T-helper 17 cell (primary cell): ENCODE data around the gene FNDC1. TPM values are rescaled to one million over a fixed set of nuclear protein-coding genes. Genes with fewer than 3 reads are reported as not detected.

Experiments
- ATAC-seq: fragments of 150-1000 bp; cut with Tn5 transposase; 2 replicates; pipeline ENCODE4 v1.10.0; 2021; ENCODE audit warnings: mild to moderate bottlenecking, moderate library complexity
- DNase-seq, 3 donors: peaks; one replicate each; pipeline versions ENCODE4 v3.0.0 to v3.0.0-alpha.2; 2020 to 2021
- H3K9me3 ChIP-seq: one replicate; pipeline ENCODE4 v1.7.0; 2013; ENCODE audit warnings: low read length, mild to moderate bottlenecking; ENCODE audit not compliant: control insufficient read depth, poor library complexity, severe bottlenecking
- H3K27ac Mint-ChIP-seq: one replicate; pipeline ENCODE4 v1.8.0; 2022; ENCODE audit warnings: mild to moderate bottlenecking, moderate library complexity, mixed read lengths
- H3K27me3 Mint-ChIP-seq: one replicate; pipeline ENCODE4 v1.8.0; 2022; ENCODE audit warnings: mixed read lengths
- H3K36me3 Mint-ChIP-seq: one replicate; pipeline ENCODE4 v1.8.0; 2022; ENCODE audit warnings: low read depth, mixed read lengths
- H3K4me1 Mint-ChIP-seq: one replicate; pipeline ENCODE4 v1.8.0; 2022; ENCODE audit warnings: mild to moderate bottlenecking, mixed read lengths
- H3K4me3 Mint-ChIP-seq: one replicate; pipeline ENCODE4 v1.8.0; 2022; ENCODE audit warnings: mild to moderate bottlenecking, moderate library complexity, mixed read lengths
- total RNA-seq, 4 donors: library from RNA in 2 of 4; stranded (reverse) in 2 of 4; gene quantifications; one replicate each; pipeline ENCODE4 v1.2.3 and lab custom pipeline; 2022 to 2026

The FNDC1 gene
- total RNA-seq, 2 donors from 2014 or later: not detected

DNA sequence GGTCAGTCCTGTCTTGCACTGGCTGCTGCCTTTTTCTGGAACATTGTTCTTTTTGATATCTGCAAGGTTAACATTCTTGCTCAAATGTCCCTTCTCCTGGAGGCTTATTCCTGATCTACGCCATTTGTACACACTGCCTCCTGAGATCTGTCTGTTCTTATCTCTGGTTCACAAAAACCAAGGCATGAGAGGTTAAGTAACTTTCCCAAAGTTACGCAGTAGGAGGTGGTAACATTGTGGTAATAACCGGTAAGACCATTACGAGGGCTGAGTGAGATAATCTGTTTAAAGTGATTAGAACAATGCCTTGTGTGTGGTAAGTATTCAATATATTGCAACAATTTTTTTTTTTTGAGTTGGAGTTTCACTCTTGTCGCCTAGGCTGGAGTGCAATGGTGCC lies 132.1 kb downstream of the FNDC1 start:
- Mint-ChIP-seq H3K36me3 (peaks cover 3% of the 10 kb centered on the region), H3K27me3 (peaks cover 49% of the 10 kb centered on the region), H3K27ac (no peak overlapping the region)

DNA sequence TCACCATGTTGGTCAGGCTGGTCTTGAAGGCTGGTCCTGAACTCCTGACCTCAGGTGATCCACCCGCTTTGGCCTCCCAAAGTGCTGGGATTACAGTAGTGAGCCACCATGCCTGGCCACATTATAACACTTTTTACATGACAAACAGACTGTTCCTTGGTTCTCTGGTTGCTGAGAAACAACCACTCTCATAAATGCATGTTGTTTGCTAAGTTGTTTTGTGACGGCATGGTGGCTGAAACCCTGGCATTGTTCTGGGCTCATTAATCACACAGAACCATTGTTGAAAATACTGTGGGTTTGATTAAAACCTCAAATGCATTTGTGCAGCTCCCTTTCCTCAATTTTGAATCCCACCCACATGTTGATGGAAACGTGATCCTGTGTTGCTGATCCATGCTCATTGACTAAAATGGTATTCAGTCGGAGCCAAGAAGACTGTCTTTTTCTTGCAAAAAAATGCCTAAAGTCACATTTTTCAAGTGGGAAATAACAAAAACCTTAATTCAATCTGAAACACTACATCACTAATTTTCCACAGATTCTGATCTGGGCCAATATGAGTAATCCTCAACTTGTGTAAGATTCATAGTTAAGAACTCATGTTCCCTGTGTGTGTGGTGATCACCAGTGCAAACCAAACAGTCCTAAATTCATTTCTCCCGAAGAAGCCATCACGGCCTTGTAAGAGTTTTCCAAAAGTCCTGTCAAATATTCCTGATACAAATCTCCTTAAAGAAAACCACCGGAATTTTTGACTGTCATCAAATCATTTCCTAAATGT lies 132.8 kb downstream of the FNDC1 start:
- H3K4me3 Mint-ChIP-seq: no peak overlapping the region
- DNase-seq (no peak), ATAC-seq (no peak)
- no peaks in the 10 kb centered on the region for H3K4me1 Mint-ChIP-seq
- no peak overlapping the region for H3K27ac Mint-ChIP-seq
- H3K9me3 ChIP-seq: no peaks in the 10 kb centered on the region
- H3K36me3 Mint-ChIP-seq: peaks cover 3% of the 10 kb centered on the region
- peaks cover 49% of the 10 kb centered on the region for H3K27me3 Mint-ChIP-seq

More for the DNA sequence above, 132.1 kb downstream of the FNDC1 start:
- DNase-seq: no peak
- H3K4me3 Mint-ChIP-seq: no peak overlapping the region
- H3K4me1 Mint-ChIP-seq: no peaks in the 10 kb centered on the region
- H3K9me3 ChIP-seq: no peaks in the 10 kb centered on the region
- ATAC-seq: no peak

DNA sequence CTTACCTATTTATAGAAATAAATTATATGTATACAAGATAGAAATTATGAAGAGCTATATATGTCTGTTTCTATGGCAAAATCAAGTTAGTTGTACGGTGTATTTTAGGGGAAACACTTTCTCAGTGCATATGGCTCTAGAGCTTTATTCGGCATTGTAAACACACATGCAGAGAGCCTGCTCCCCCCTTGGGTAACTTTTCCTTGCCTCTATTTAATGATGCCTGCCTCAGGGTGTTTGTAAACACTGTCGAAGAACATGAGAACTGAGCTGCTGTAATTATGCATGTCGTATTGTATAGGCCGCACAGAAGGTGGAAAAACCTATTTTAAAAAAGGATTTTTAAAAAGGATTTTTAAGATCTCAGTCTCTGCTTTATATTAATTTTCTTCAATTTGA lies 133.4 kb downstream of the FNDC1 start:
- H3K4me1 Mint-ChIP-seq: no peaks in the 10 kb centered on the region
- DNase-seq: no peak
- ATAC-seq: no peak
- H3K27ac Mint-ChIP-seq: no peak overlapping the region
- H3K4me3 Mint-ChIP-seq: no peak overlapping the region
- H3K27me3 Mint-ChIP-seq: peaks cover 44% of the 10 kb centered on the region
- no peaks in the 10 kb centered on the region for H3K9me3 ChIP-seq
- peaks cover 3% of the 10 kb centered on the region for H3K36me3 Mint-ChIP-seq

DNA sequence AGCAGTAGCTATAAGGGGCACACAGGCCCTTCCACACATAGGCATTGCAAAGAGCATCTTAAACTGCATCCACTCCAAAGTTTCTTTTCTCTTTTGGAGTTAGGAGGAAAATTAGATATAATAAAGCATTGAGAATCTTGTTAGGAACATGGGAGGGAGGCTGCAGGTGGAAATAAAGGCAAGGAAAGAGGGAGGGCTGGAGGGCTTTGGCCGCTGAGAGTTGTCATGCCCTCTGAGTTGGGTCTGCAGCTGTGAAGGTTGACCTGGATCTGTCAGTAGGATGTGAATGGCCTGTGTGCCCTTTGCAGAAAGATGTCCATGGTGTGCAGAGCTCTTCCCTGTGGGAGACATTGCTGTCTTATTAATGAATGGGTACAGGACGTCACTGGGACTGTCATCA lies 134.0 kb downstream of the FNDC1 start:
- H3K9me3 ChIP-seq: no peaks in the 10 kb centered on the region
- Mint-ChIP-seq H3K27ac (no peak overlapping the region), H3K4me3 (no peak overlapping the region), H3K36me3 (peaks cover 3% of the 10 kb centered on the region), H3K27me3 (peaks cover 38% of the 10 kb centered on the region), H3K4me1 (no peaks in the 10 kb centered on the region)
- ATAC-seq (no peak), DNase-seq (no peak)

DNA sequence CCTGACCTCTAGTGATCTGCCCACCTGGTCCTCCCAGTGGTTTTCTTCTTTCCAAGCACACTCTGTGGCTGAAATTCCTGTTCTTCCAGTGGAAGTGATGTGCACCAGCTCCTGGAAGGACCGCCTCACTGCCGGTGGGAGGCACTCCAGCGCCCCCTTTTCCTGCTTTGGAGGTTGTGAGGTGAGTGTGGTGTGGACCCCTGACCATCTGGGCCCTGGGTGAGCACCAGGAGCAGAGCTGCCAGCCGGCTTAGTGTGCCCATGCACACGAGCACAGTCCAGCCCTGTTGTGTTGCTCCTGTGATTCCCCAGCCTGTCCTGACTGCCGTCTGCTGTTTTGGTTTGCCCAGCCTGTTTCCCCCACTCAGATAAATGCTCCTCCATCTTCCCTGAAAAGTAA lies 134.6 kb downstream of the FNDC1 start:
- Mint-ChIP-seq H3K27me3 (peaks cover 37% of the 10 kb centered on the region), H3K36me3 (peaks cover 1% of the 10 kb centered on the region), H3K4me3 (no peak overlapping the region), H3K4me1 (no peaks in the 10 kb centered on the region), H3K27ac (no peak overlapping the region)
- no peak for DNase-seq
- no peaks in the 10 kb centered on the region for H3K9me3 ChIP-seq
- ATAC-seq: no peak

DNA sequence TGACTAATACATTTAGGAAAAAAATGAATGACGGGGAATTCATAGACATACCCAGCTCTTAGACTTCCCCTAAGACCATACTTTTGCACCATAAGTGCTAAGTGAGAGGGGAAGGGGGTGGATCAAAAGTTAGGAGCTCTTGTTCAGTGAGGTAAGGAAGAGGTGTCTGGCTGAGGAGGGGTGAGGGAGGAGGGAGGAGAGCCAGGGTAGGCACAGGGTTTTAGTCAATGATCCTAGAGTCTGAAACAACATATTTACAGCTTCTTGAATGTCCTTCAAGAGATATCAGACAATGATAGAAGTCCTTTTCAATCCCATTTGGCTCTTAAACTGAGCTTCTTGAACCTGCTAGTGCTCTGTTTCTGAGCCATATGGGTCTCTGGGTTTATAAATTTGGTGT lies 135.4 kb downstream of the FNDC1 start:
- Mint-ChIP-seq H3K4me1 (no peaks in the 10 kb centered on the region), H3K4me3 (no peak overlapping the region)
- ATAC-seq: no peak

DNA sequence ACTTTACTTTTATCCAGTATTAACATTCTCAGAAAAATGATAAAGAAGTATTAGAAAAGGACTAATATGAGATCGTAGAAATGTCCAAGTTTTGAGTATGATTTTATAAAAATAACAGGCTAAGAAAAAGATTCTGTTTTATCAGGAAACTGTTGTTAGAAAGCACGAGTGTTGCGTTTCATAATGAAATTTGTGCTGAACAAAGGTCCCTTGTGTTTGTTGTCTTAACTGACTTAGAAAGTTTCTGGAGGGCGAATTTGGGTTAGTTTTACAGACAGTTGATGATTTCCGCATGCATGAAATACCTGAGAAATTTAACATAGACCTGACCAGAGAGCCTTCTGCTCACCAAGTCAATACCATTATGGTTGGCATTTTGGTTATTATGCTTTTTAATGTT lies 136.0 kb downstream of the FNDC1 start:
- Mint-ChIP-seq H3K36me3 (no peaks in the 10 kb centered on the region), H3K4me1 (no peaks in the 10 kb centered on the region), H3K4me3 (no peak overlapping the region), H3K27ac (no peak overlapping the region), H3K27me3 (peaks cover 34% of the 10 kb centered on the region)
- DNase-seq: no peak
- H3K9me3 ChIP-seq: no peaks in the 10 kb centered on the region
- ATAC-seq: no peak

More for the DNA sequence above, 135.4 kb downstream of the FNDC1 start:
- Mint-ChIP-seq H3K36me3 (no peaks in the 10 kb centered on the region), H3K27ac (no peak overlapping the region), H3K27me3 (peaks cover 31% of the 10 kb centered on the region)
- no peaks in the 10 kb centered on the region for H3K9me3 ChIP-seq
- no peak for DNase-seq

DNA sequence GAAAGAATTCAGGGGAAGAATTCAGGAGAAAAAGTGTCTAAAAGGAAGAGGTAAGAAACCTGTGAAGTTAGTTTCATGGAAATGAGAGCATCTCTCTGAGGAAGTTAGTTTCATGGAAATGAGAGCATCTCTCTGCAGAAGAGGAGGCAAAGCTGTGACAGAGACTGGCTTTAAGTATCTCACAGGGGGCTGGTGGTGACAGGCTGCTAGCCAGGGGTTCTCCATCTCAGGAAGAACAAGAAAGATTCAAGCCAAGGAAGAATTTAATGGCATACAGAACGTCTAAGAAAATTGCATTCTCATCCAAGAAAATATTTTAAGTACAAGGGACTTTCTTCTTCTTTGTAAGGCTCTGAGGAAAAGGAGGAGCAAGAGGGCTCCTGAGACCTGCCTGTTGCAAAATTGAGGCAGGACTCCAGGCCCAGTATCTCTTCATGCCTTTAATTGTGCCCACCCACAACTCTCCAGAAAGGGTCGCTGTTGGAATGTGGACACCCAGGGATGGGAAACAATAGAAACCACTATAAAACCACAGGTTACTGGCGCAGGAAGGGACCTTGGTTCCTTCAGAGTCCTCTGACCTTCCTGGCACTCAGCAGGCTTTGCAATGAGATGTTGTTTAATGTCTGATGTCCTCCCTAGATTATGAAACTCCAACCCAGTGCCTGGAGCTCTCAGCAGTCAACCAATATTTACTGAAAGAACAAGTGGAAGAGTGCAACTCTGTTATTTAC lies 136.8 kb downstream of the FNDC1 start:
- DNase-seq: no peak
- H3K4me1 Mint-ChIP-seq: no peaks in the 10 kb centered on the region
- H3K27me3 Mint-ChIP-seq: peaks cover 35% of the 10 kb centered on the region
- no peaks in the 10 kb centered on the region for H3K36me3 Mint-ChIP-seq
- no peak for ATAC-seq
- H3K4me3 Mint-ChIP-seq: no peak overlapping the region
- no peak overlapping the region for H3K27ac Mint-ChIP-seq
- H3K9me3 ChIP-seq: no peaks in the 10 kb centered on the region

DNA sequence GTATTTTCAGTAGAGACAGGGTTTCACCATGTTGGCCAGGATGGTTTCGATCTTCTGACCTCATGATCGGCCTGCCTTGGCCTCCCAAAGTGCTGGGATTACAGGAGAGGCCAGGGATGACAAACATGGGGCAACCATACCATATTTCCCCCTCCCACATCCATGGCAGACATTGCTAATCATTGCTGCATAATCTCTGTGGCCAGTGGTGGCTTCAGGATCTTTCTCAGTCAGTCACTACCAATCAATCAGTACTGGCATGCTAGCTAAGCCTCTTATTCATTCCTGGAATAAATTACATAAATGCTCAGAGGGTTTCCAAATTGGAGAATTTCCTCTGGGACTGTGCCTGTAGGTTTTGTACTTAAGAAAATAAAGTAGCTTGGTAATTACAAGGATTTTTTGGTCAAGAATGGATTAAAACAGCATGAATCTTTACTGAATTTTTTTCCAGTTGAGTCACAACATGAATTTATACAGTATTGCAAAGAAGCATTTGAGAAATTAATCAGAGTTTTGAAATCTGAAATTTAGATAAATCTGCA lies 138.1 kb downstream of the FNDC1 start:
- ATAC-seq: no peak
- Mint-ChIP-seq H3K27ac (no peak overlapping the region), H3K27me3 (peaks cover 35% of the 10 kb centered on the region), H3K36me3 (no peaks in the 10 kb centered on the region), H3K4me3 (no peak overlapping the region), H3K4me1 (no peaks in the 10 kb centered on the region)
- H3K9me3 ChIP-seq: no peaks in the 10 kb centered on the region
- DNase-seq: no peak

DNA sequence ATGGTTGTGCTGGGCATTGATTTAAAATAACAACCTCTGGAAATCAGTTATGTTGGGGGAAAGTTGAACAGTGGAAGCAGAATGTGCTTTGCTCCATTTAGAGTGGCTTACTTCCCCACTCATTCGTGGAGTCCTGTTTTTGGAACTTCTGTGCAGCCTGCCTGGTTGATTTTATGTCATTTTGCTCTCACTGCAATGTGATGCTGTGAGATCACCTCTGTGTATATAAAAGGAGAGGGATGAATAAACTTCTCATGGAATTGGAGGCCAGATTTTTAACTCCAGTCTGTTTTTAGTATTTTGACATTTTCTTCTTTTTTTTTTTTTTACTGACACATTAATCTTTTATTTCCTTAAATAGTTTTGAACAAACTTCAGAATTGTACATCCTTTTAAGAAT lies 139.0 kb downstream of the FNDC1 start:
- Mint-ChIP-seq H3K27me3 (peaks cover 35% of the 10 kb centered on the region), H3K4me1 (no peaks in the 10 kb centered on the region), H3K4me3 (no peak overlapping the region), H3K36me3 (no peaks in the 10 kb centered on the region), H3K27ac (no peak overlapping the region)
- H3K9me3 ChIP-seq: no peaks in the 10 kb centered on the region
- no peak for ATAC-seq
- no peak for DNase-seq

DNA sequence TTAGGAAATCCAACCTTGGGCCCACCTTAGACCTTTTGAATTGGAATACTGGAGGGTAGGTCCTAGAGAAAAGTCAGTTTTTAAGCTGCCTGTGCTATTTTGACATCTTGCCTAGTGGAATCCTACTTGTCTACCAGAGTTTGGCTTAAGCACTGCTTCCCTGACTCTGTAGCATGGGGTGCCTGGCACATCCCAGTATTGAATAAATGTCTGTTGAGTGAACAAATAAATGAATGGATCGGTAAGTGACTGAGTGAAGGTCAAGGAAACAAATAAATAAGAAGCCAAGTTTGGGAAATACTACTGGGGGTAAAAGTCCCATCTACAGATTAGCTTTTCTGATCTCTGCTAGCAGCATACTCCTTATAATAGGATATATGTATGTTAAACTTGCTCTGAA lies 140.5 kb downstream of the FNDC1 start:
- H3K27me3 Mint-ChIP-seq: peaks cover 35% of the 10 kb centered on the region
- ATAC-seq (no peak), DNase-seq (no peak)
- H3K4me3 Mint-ChIP-seq: no peak overlapping the region
- H3K36me3 Mint-ChIP-seq: no peaks in the 10 kb centered on the region
- H3K4me1 Mint-ChIP-seq: no peaks in the 10 kb centered on the region
- H3K27ac Mint-ChIP-seq: no peak overlapping the region
- no peaks in the 10 kb centered on the region for H3K9me3 ChIP-seq

DNA sequence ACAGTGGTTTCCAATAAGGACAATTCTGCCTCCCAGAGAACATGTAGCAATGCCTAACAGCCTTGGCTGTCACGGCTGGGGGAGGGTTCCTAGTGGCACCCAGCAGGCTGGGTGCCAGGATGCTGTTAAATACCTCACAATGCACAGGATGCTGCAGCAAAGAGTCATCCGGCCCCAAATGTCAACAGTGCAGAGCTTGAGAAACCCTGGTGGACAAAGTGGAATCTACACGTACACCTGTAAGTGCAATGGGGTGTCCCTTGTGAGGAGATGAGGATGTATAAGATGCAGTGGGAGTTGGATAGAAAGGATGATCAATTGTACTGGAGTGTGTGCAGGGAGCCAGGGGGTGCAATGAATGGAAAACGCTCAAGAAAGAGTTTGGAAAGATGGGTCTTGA lies 142.4 kb downstream of the FNDC1 start:
- DNase-seq (no peak), ATAC-seq (no peak)
- peaks cover 30% of the 10 kb centered on the region for H3K27me3 Mint-ChIP-seq
- no peaks in the 10 kb centered on the region for H3K36me3 Mint-ChIP-seq
- no peaks in the 10 kb centered on the region for H3K4me1 Mint-ChIP-seq
- no peak overlapping the region for H3K27ac Mint-ChIP-seq
- H3K9me3 ChIP-seq: no peaks in the 10 kb centered on the region
- no peak overlapping the region for H3K4me3 Mint-ChIP-seq

DNA sequence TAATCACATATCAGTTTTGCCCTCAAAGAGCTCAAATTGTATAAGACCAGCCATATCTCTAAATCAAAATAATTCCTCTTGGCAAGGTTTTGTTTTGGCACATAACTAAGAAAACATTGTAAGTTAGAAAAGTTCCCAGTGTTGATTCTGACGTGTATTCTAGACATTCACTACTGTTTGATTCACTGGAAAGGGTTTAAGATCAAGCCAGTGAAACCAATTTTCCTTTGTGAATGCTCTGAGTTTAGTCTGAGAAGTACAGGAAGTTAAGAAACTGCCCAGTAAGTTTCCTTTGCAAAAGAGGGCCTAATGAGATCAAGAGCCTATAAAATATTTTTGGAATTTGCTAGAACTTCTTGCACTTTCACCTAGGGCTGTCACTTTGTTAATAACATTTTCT lies 143.0 kb downstream of the FNDC1 start:
- H3K27me3 Mint-ChIP-seq: peaks cover 35% of the 10 kb centered on the region
- no peak for ATAC-seq
- H3K36me3 Mint-ChIP-seq: no peaks in the 10 kb centered on the region
- no peak for DNase-seq
- H3K4me3 Mint-ChIP-seq: no peak overlapping the region
- H3K4me1 Mint-ChIP-seq: no peaks in the 10 kb centered on the region
- no peak overlapping the region for H3K27ac Mint-ChIP-seq
- no peaks in the 10 kb centered on the region for H3K9me3 ChIP-seq
